HPDE6-E6E7 (cell line): ENCODE data around the gene SPOCD1.

ENCODE experiments used
- DNase-seq: peaks from one replicate; pipeline ENCODE4 v3.0.0; 2011; ENCODE audit warnings: missing footprints; ENCODE audit errors: extremely low spot score

Gene SPOCD1

GRCh38 chr1:31755850-31756492 lies 59.9 kb downstream of the SPOCD1 start:
- DNase-seq: no peak

GRCh38 chr1:31755197-31755611 lies 60.6 kb downstream of the SPOCD1 start:
- DNase-seq: no peak

GRCh38 chr1:31754397-31754796 lies 61.4 kb downstream of the SPOCD1 start:
- no peak for DNase-seq

- DNase-seq: no peak
Measured at GRCh38 chr1:31753707-31754349, 62.0 kb downstream of the SPOCD1 start.

- DNase-seq: no peak
Measured at GRCh38 chr1:31752952-31753475, 62.8 kb downstream of the SPOCD1 start.

GRCh38 chr1:31752258-31752657 lies 63.6 kb downstream of the SPOCD1 start:
- no peak for DNase-seq

GRCh38 chr1:31751822-31752241 lies 64.0 kb downstream of the SPOCD1 start:
- no peak for DNase-seq

GRCh38 chr1:31750858-31751510 lies 64.8 kb downstream of the SPOCD1 start:
- DNase-seq: no peak

- DNase-seq: no peak
Measured at GRCh38 chr1:31749785-31750735, 65.8 kb downstream of the SPOCD1 start.

- no peak for DNase-seq
Measured at GRCh38 chr1:31748365-31748764, 67.5 kb downstream of the SPOCD1 start.

GRCh38 chr1:31747304-31747703 lies 68.5 kb downstream of the SPOCD1 start:
- no peak for DNase-seq

- no peak for DNase-seq
Measured at GRCh38 chr1:31746687-31747086, 69.1 kb downstream of the SPOCD1 start.

GRCh38 chr1:31745946-31746670 lies 69.7 kb downstream of the SPOCD1 start:
- DNase-seq: no peak

- DNase-seq: no peak
Measured at GRCh38 chr1:31745096-31745945, 70.5 kb downstream of the SPOCD1 start.

GRCh38 chr1:31744165-31744888 lies 71.5 kb downstream of the SPOCD1 start:
- no peak for DNase-seq

GRCh38 chr1:31742462-31743212 lies 73.2 kb downstream of the SPOCD1 start:
- no peak for DNase-seq
